Measurements from ENCODE around the gene RBM38.

DNA sequence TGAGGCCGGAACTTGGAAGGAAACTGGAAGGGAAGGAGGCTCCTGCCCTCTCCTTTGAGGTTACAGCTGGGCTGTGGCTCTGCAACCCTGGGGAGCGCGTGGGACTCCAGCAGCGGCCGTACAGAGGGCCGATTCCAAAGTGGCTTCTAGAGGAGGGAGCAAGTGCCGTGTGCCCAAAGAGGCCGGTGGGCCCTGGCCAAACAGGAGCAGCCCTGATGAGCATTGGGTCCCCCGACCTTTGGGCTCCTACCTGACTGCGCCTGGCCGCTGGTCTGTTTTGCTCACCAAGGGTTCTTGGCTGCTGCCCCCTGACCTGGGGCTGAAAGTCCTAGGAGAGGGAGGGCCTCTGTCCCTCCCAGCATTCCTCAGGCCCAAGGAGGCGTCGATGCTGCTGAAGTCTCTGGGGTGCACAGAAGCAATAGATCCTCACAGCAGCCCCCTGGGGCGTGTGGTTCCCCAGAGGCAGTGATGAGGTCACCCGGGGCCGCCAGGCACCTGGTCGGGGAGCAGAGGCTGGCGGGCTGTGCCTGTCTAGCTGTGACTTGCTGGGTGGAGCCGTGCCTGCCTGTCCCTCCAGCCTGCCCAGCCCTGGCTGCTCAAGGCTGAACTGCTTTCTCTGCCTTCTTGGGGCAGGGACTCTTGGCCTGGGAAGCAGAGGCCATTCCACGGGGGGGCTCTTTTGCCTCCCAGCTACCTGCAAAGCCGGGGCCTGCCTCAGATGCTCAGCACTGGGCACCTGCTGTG, 9.8 kb downstream of the RBM38 start:
- TF ChIP-seq, protein P1, sequence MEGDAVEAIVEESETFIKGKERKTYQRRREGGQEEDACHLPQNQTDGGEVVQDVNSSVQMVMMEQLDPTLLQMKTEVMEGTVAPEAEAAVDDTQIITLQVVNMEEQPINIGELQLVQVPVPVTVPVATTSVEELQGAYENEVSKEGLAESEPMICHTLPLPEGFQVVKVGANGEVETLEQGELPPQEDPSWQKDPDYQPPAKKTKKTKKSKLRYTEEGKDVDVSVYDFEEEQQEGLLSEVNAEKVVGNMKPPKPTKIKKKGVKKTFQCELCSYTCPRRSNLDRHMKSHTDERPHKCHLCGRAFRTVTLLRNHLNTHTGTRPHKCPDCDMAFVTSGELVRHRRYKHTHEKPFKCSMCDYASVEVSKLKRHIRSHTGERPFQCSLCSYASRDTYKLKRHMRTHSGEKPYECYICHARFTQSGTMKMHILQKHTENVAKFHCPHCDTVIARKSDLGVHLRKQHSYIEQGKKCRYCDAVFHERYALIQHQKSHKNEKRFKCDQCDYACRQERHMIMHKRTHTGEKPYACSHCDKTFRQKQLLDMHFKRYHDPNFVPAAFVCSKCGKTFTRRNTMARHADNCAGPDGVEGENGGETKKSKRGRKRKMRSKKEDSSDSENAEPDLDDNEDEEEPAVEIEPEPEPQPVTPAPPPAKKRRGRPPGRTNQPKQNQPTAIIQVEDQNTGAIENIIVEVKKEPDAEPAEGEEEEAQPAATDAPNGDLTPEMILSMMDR (IDR thresholded peaks at IDR 0.05; ENCODE audit: low read depth, low read length), result no peak
- TF ChIP-seq EZH2phosphoT487 (IDR thresholded peaks at IDR 0.05; ENCODE audit: low read depth), result no peak
